ENCODE measurements around the gene SLC66A3.

The SLC66A3 gene

GRCh38 chr2:11131166-11131920, 23.9 kb upstream of the SLC66A3 start:
- no peak overlapping the region for H3K27ac ChIP-seq (ENCODE audit: extremely low read depth, low read depth, low read length)
- no peak for TF ChIP-seq TSHZ1 (tag by site-specific recombination; IDR thresholded peaks at IDR 0.05; ENCODE audit: borderline replicate concordance)
- 0 out of 2 replicates have a peak, but pooled peaks cover 3% of the 10 kb centered on the region for H3K4me1 ChIP-seq (ENCODE audit: control insufficient read depth, insufficient read depth, low read length)
- CTCF ChIA-PET: interaction anchor here (0.6 to 5.7 kb wide), 25 partner anchors 13 to 653 kb away, joined by 3 to 98 read pairs (median 5); no protein-coding TSS in a partner anchor
- no peaks in the 10 kb centered on the region for H3K9me3 ChIP-seq (ENCODE audit: control insufficient read depth, insufficient read depth, low read depth, low read length)
- H3K4me3 ChIP-seq (ENCODE audit: low read depth, low read length): no peak overlapping the region
- H3K36me3 ChIP-seq (ENCODE audit: control insufficient read depth in 2 of 2, insufficient read depth in 1 of 2, low read length in 2 of 2): no peaks in the 10 kb centered on the region
- POLR2A ChIA-PET: interaction anchor here (1.8 kb wide), 1 partner anchor 213 kb away, joined by 7 read pairs; the partner anchor contains the start of gene ROCK2

GRCh38 chr2:11132036-11132671, 23.1 kb upstream of the SLC66A3 start:
- Histone ChIP-seq H3K36me3 (ENCODE audit: control insufficient read depth in 2 of 2, insufficient read depth in 1 of 2, low read length in 2 of 2) (no peaks in the 10 kb centered on the region), H3K4me3 (ENCODE audit: low read depth, low read length) (no peak overlapping the region), H3K4me1 (ENCODE audit: control insufficient read depth, insufficient read depth, low read length) (0 out of 2 replicates have a peak, but pooled peaks cover 3% of the 10 kb centered on the region), H3K9me3 (ENCODE audit: control insufficient read depth, insufficient read depth, low read depth, low read length) (no peaks in the 10 kb centered on the region), H3K27ac (ENCODE audit: extremely low read depth, low read depth, low read length) (no peak overlapping the region)
- no peak for TF ChIP-seq ZNF335 (tag by site-specific recombination; conservative IDR thresholded peaks at IDR 0.05)
- no peak for TF ChIP-seq ZNF473 (tag by site-specific recombination; IDR thresholded peaks at IDR 0.05)
- no peak for TF ChIP-seq KLF7 (tag by site-specific recombination; IDR thresholded peaks at IDR 0.05; ENCODE audit: borderline replicate concordance)
- TF ChIP-seq ZNF664 (tag by site-specific recombination; IDR thresholded peaks at IDR 0.05): no peak
- TF ChIP-seq ZBTB44 (tag by site-specific recombination; IDR thresholded peaks at IDR 0.05): no peak
- no peak for TF ChIP-seq ZFP3 (tag by site-specific recombination; IDR thresholded peaks at IDR 0.05; ENCODE audit: low read depth)
- TF ChIP-seq BCL11B (tag by site-specific recombination; IDR thresholded peaks at IDR 0.05; ENCODE audit: low read depth): no peak
- no peak for TF ChIP-seq SP7 (tag by site-specific recombination; IDR thresholded peaks at IDR 0.05)
- no peak for TF ChIP-seq ZNF2 (tag by site-specific recombination; IDR thresholded peaks at IDR 0.05)
- TF ChIP-seq ZSCAN16 (tag by site-specific recombination; IDR thresholded peaks at IDR 0.05): no peak
- TF ChIP-seq SCRT1 (tag by site-specific recombination; IDR thresholded peaks at IDR 0.05; ENCODE audit: borderline replicate concordance): no peak
- no peak for TF ChIP-seq ZNF37A (tag by site-specific recombination; IDR thresholded peaks at IDR 0.05)
- TF ChIP-seq ZBTB8A (tag by site-specific recombination; IDR thresholded peaks at IDR 0.05): no peak
- no peak for TF ChIP-seq SETDB1 (IDR thresholded peaks at IDR 0.05; ENCODE audit: insufficient read length, low read length)
- TF ChIP-seq SP3 (tag by site-specific recombination; IDR thresholded peaks at IDR 0.05): no peak
- TF ChIP-seq SP2 (tag by site-specific recombination; IDR thresholded peaks at IDR 0.05): no peak
- no peak for TF ChIP-seq ZBTB20 (tag by site-specific recombination; IDR thresholded peaks at IDR 0.05)
- no peak for TF ChIP-seq ZNF248 (tag by site-specific recombination; IDR thresholded peaks at IDR 0.05)
- POLR2A ChIA-PET: interaction anchor here (0.6 to 1.8 kb wide), 6 partner anchors 12 to 452 kb away, joined by 3 to 7 read pairs (median 5); partner anchors contain the start of genes ROCK2 and SLC66A3
- CTCF ChIA-PET: interaction anchor here (0.6 to 5.7 kb wide), 81 partner anchors 7 to 653 kb away, joined by 3 to 98 read pairs (median 4); no protein-coding TSS in a partner anchor
